GM10847 (cell line): Measurements from ENCODE around the gene GDF9.

Source experiments
- POLR2A ChIP-seq: IDR thresholded peaks from 2 replicates; pipeline ENCODE4 v1.6.1; 2011; ENCODE audit not compliant: insufficient read length; ENCODE audit errors: extremely low read depth

Gene GDF9

DNA sequence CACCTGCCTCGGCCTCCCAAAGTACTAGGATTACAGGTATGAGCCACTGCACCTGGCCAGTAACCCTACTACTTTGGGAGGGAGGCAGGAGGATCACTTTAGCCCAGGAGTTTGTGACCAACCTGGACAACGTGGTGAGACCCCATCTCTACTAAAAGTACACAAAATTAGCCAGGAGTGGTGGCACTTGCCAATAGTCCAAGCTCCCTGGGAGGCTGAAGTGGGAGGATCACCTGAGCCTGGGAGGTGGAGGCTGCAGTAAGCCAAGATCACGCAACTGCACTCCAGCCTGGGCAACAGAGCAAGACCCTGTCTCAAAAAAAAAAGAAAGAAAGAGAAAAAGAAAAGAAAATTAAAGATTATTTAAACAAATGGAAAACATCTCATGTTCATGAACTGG, 10.3 kb downstream of the GDF9 start:
- no peak for TF ChIP-seq POLR2A

DNA sequence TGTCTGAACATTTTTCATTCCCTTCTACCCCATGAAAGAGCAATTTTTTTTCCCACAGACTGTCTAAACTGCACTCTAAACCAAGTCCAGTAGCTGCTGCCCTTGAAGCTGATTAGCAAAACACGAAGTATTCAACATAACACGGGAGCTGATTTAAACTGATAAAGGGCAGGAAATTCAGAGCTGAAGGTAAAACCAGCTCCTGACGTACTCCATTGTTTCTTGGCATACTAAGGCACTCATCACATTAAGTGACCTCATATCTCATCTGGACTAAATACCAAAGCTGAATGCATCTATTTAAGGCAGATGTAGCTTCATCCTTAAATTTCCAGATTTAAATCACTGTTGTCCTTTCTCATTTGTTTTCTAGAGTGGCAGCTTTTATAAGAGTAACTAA, 12.0 kb downstream of the GDF9 start:
- no peak for TF ChIP-seq POLR2A

DNA sequence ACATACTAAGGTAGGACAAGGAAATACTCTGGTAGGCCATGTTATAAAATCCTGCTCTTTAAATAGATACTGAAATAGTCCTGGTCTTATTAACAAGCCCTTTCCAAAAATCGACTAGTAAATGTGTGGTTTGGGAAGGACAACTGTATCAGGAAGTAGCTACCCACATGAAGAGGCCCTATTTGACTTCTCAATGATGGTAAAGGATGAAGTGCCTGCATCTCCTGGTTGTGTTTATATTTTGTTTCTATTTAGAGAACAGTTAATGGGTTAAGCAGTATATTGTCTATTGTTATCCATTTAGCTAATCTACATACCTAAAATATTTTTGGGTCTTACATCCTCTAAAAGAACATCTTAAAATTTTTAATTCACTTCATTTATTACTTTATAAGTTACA, 12.5 kb downstream of the GDF9 start:
- TF ChIP-seq POLR2A: no peak

DNA sequence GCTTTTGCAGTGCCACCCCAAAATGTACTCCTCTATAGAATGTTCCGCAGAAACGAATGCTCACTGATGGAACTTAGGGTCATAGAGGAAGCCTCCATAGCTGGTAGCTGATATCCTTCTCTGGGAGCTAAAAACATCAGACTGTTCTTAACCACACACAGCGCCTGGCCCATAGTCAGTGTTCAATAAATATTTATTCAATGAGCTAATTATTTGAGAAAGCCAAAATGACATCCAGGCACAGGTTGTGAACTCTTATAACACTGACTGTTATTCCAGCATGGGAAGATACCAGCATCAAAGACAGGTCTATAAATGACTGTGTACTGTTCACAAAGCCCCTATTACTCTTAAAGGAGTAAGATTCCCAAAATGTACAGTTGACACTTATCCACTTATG, 12.9 kb downstream of the GDF9 start:
- TF ChIP-seq POLR2A: no peak

DNA sequence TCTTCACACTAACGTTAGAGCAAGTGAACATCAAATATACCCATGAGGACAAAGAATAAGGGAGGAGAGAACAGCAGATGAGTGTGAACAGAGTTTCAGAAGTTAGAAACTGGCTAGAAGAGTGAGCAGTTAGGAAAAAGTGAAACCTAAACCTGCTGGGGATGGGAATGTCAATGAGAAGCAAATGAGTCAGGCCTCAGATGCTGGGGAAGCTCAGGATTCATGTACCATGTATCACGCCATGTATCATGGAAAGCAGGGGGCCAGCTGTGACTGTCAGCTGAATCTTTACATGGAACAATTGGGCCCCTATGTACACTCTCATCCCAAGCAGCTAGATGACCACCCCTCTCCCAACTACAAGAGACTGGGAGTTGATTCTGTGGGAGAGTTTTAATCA, 16.2 kb downstream of the GDF9 start:
- TF ChIP-seq POLR2A: no peak

DNA sequence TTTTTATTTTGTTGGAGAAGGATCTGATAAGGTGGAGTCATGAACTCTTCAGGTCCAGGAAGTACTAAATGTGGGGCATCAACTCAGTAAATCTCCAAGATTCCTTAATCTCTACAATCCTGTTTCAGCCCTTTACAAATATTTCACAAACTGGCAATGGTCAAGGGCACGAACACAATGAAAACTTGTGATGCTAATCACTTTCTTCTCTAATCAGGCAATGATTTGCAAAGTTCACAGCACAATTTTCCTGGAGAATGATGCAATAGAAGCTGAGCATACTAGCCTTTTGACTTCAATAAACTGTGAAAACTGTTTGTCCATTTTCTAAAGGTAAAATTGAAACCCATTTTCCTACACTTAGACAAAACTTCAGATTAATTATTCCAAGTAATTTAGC, 16.9 kb downstream of the GDF9 start:
- no peak for TF ChIP-seq POLR2A

DNA sequence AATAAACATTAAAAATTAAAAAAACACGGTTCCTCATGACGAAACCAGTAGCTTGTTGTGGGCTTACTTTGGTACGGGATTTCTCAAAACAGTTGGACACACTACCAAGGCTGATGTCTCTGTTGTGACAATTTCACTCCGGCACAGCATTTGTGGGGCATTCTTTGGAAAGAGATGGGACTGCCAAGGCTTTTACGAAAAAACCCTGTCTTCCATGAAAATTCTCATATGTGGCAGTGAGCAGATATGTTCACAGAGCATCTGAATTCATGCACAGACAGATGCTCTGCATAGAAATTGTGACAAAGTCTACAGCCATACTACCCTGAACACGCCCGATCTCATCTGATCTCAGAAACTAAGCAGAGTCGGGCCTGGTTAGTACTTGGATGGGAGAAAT, 18.0 kb downstream of the GDF9 start:
- TF ChIP-seq POLR2A: no peak

DNA sequence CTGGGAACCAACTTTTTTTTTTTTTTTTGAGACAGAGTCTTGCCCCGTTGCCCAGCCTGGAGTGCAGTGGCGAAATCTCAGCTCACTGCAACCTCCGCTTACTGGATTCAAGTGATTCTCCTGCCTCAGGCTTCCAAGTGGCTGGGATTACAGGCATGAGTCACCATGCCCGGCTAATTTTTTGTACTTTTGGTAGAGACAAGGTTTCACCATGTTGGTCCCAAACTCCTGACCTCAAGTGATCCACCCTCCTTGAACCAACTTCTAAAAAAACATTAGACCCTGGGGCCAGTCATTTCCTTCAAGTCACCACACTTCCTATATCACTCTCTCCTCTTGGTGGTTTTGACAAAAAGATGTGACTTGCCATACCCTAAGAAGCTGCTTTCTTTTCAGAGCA, 25.0 kb downstream of the GDF9 start:
- no peak for TF ChIP-seq POLR2A

DNA sequence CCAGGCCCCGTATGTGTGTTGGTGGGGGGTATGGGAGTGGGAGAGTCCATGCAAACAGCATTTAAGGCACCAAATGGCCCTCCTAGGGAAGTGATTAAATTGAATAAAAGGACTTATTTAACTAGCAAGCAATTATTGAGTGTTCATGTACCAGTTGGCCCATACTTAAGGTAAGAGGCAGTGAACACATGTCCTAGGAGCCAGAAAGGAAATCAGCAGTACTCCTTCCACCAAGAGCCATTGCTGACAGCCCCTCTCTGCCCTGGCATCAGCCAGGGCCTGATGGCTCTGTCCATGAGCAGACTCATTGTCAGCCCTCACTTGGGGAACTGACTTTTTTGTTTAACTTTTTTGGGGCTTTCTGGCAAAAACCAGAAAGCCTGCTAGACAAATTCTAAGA, 25.4 kb downstream of the GDF9 start:
- TF ChIP-seq POLR2A: no peak

DNA sequence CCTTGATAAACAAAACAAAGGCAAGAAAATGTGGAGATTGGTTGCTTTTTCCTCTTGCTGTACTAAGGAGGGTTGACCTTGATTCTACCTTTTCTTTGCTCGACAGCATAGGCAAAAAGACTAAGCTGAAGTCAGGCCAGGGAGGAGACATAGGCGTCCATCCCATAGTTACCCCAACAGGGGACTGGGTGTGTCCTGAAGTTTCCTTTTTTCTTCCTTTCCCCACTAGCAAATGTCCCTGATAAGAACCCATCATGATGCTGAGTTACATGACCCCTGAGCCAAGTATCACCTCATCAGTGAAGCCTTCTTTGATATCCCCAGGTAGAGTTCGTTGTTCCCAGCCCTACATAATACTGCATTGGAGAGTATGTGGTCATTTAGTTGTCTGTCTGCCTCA, 26.0 kb downstream of the GDF9 start:
- TF ChIP-seq POLR2A: no peak

DNA sequence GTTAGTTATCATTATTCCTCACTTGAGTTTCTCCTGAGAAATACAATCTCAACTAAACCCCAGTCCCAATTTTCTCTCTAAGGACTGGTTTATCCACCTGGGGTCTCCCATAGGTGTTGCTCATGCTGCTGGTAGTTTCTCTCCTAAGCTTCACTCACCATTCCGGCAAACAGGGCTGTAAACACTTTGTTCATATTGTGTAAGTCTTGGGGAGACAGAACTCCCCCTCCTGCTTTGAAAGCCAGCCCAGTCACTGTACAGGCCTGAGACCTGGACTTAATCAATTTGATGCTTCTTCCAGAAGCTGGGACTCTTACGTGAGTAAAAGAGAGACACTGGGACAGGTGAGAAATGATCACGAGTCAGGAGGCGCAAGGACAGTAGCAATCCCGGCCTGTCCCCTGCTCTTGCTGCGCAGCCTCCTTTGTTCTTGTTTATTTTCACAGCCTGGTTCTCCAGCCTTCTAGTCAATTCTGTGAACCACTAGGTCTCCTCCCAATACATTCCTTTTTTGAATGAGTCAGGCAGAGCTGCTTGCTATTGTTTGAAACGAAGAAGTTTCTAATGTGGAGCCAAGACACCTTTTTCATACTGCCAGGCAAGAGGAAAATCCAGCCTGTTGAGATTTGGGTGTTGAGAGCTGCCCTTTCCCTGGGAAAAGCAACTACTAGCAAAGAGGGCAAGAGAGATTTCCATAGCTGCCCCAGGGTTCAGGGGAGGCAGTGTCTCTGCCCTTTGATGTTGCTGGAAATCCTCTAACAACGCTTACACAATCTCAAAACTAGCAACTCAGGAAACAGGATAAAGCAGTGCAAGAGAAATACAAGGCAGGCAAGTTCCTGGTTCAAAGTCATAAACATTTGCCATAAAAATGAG, 26.6 kb downstream of the GDF9 start:
- no peak for TF ChIP-seq POLR2A

DNA sequence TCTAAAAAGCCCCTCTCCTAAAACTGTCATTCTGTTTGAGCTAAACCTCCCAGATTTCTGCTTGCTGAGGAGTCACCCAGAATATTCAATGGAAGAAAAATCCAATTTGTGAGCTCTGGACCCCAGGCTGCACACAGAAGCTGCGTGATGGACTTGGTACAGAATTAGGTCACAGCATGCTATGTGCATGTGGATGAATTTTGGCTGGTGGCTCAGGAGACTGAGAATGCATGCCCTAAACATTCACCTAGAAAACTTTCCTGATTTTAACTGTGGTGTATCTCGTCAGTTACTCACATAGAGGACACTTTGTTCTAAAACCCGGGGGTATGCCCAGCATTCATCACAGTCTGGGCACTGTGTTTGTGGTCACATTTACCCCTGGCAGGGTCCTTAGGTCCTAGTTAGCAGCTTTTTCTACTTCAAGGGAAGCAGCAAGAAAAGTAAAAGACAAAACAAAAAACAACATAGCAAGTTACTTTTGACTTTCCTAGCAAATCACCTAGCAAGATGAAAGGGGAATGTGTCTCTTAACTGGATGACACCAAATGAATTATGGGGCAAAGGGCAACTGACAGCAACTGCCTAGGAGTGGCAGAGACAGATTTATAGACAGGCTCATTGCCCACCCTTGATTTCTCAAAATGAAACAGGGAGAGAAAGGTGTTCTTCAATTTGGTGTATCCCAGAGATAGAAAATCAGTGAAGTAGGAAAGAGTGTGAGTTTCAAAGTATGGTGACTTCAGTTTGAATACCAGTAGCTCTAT, 27.6 kb downstream of the GDF9 start:
- TF ChIP-seq POLR2A: no peak

DNA sequence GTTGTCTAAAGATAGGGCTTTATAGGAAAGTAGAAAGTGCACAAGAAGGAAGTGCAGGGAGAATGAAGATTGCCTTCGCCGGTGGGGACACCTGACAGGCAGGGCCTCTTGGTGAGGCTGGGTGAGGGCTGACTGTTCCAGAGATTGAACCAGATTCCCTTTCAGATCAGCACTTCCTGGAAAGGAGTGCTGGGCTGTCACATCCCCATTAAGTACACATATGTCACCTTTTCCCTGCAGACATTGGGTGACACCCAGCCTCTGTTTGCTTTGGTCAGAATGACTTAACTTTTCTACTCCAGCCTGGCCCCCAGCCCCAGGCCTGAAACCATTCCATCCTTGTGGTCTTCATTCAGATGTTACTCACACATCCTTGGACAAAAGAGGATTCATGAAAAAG, 28.4 kb downstream of the GDF9 start:
- no peak for TF ChIP-seq POLR2A

DNA sequence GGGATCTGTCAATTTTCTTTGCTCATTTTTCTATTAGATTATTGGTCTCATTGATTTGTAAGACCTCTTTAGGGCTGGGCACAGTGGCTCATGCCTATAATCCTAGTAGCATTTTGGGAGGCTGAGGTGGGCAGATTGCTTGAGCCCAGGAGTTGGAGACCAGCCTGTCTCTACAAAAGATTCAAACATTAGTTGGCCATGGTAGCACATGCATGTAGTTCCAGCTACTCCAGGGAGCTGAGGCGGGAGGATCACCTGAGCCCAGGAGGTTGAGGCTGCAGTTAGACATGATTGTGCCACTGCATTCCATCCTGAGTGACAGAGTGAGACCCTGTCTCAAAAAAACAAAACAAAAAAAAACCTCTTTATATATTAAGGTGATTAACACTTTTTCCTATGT, 29.4 kb downstream of the GDF9 start:
- no peak for TF ChIP-seq POLR2A

DNA sequence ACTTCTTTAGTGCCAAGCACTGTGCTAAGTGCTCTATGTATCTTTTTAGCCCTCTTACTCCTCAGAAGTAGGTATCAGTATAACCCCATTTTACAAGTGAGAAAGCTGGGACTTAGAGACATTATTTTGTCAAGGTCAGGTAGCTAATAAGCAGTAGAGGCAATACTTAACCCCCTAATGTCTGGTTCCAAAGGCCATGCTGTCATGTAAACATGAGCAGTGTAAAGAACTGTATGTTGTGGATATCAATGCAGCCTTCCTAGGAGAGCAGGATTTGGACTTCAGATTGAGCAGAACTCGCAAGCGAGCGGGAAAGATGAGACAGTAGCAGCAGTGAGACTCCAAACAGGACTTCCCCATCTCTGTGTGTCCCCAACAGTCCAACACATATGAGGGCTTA, 32.2 kb downstream of the GDF9 start:
- TF ChIP-seq POLR2A: no peak

DNA sequence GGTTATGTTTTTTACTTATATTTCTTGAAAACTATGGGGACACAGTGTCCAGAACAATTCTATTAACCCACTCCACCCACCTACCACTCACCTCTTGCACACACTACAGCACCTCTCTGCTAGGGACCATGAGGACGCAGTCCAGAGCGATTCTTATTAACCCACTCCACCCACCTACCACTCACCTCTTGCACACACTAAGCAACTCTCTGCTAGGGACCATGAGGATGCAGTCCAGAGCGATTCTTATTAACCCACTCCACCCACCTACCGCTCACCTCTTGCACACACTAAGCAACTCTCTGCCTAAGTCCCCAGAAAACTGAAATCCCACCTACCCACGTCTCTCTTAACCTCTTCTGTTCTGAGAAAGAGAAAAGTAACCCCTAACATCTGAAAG, 33.7 kb downstream of the GDF9 start:
- no peak for TF ChIP-seq POLR2A
